DMS153 (cell line): ENCODE measurements around the gene SPIRE2.
A peak's percentile ranks its signal among the peaks of the same experiment; 100 is the strongest.
"Not testable (repeated sequence)": the region's sequence is repeated elsewhere in the genome, so short reads cannot be mapped to it uniquely, and the experiment has no call there.

Experiments used
- DNase-seq: peaks from one replicate; lab custom pipeline; 2025; lab: John Stamatoyannopoulos, UW

The SPIRE2 gene

DNA sequence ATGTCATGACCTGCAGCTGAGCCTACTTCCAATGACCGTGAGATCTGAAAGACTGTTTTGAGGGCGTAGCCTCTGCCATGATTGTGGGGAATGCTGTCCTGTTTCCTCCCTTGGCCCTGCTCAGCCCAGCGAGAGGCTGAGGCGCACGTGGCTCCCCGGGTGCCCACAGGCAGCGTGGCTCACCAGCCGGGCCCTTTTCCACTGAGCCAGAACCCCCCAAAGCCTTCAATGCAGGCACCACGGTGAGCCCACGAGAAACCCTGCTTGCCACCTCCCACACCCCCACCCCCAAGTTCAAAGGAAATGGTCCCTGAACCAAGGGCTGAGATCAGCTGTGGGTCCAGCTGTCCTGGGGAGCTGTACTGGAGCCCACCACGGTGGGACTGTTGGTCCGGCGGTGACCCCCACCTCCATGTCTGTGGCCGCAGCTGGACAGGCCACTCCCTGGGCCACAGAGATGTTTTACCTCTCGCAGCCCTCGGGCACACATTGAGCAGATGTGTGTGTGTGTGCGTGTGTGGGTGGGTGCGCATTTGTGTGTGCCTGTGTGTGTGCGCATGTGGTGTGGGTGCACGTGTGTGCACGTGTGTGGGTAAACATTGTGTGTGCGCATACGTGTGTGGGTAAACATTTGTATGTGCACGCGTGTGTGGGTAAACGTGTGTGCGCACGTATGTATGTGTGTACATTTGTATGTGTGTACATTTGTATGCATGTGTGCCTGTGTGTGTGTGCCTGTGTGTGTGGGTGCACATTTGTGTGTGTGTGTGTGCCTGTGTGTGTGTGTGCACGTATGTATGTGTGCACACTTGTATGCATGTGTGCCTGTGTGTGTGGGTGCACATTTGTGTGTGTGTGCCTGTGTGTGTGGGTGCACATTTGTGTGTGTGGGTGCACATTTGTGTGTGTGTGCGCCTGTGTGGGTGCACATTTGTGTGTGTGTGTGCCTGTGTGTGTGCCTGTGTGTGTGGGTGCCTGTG is 85.4 kb downstream of the SPIRE2 start:
- no peak for DNase-seq

GRCh38 chr16:89914642-89915285 is 86.5 kb downstream of the SPIRE2 start:
- not testable (repeated sequence) for DNase-seq

- no peak for DNase-seq
Measured at GRCh38 chr16:89915303-89916232, 87.3 kb downstream of the SPIRE2 start.

DNA sequence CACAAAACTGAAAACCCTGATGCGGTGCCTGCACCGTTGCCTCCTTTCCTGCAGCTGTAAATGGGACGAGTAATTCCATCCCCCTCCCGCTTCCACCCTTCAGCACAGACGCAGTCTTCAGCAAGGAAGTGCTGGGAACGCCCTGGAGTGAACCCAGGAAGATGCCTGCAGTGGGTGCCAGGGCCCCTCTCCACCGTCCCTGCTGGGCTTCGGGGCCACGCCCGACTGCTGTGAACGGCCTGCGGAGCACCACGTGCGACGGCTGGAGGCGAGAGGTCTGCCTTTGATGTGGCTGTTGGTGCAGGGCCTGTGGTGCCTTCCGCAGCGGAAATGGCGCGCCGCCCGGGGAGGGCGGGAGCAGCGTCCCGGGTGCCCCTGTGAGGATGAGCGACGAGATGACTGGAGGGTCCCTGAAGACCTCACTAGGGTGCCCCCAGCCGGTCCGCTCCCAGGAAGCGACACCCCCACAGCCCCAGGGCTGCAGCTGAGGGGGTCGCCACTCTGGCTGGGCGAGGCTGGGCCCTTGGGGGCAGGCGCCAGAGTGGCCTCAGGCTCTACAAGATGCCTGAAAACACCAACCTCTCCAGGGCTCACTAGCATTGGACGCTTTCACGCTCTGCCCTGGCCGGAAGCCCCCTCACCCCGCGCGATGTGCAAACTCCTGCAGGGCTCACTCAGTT is 89.6 kb downstream of the SPIRE2 start:
- peak; percentile 90 for DNase-seq

GRCh38 chr16:89918453-89919347 is 90.4 kb downstream of the SPIRE2 start, which contains the start of gene MC1R:
TSS of gene MC1R (plus strand) at chr16:89918862. CDS start at chr16:89919259, 397 bp downstream.
- no peak for DNase-seq

GRCh38 chr16:89919535-89920406 is 91.5 kb downstream of the SPIRE2 start:
- DNase-seq, result no peak

DNA sequence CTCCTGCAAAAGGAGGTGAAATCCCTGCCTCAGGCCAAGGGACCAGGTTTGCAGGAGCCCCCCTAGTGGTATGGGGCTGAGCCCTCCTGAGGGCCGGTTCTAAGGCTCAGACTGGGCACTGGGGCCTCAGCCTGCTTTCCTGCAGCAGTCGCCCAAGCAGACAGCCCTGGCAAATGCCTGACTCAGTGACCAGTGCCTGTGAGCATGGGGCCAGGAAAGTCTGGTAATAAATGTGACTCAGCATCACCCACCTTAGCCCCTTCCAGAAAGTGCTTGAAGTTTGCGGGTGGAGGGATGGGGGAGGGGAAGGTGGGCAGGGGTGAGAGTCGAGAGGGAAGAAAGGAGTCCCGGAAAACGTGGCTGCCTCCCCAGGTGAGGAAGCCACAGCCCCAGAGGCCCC is 92.4 kb downstream of the SPIRE2 start:
- DNase-seq, result no peak
